GM03348 (cell line): ENCODE measurements around the gene GLP2R.

ENCODE experiments used
- DNase-seq: peaks from one replicate; pipeline ENCODE4 v3.0.0; 2012; ENCODE audit warnings: low spot score

GLP2R gene

GRCh38 chr17:9814337-9814945, 11.3 kb upstream of the GLP2R start:
- DNase-seq: no peak

DNA sequence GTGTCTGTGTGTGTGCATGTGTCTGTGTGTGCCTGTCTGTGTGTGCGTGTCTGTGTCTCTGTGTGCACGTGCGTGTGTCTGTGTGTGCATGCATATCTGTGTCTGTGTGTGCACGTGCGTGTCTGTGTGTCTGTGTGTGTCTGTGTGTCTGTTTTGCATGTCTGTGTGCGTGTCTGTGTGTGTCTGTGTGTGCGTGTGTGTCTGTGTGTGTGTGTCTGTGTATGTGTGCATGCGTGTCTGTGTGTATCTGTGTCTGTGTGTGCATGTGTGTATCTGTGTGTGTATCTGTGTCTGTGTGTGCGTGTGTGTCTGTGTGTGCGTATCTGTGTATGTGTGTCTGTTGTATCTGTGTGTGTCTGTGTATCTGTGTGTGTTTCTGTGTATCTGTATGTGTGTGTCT, 9.3 kb upstream of the GLP2R start:
- DNase-seq: no peak

DNA sequence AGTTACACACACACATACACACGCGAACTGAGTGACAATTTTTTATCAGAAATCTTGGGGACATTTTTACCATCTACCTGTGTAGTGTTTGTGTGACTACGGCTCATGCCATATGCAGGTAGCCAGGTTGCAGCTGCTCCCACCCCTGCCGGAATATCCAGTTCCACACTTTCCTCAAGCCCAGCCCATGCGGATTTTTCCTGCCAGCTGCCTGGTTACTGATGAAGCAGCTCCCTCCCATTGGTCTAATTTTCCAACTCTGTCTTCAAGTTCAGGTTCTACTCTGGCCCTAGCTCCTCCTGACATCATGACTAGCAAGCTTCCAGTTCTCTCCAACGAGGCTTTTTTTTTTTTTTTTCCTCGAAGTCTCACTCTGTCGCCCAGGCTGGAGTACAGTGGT, 8.6 kb upstream of the GLP2R start:
- peak; percentile 24 for DNase-seq

- DNase-seq: no peak
Measured at GRCh38 chr17:9818760-9819159, 7.0 kb upstream of the GLP2R start.

DNA sequence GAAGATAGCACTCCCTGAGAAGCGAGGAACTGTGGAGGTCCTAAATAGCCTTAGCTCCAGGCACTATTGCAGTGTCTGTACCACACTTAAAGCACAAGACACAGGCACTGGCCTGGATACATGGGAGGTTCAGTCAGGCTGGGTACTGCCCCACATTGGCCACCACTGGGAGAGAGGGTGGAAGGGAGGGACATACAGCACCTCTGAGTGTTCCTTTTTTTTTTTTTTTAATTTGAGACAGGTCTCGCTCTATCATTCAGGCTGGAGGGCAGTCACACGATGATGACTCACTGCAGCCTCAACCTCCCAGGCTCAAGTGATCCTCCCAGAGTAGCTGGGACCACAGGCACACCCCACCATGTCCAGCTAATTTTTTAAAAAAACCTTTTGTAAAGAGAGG, 5.3 kb upstream of the GLP2R start:
- DNase-seq: no peak

DNA sequence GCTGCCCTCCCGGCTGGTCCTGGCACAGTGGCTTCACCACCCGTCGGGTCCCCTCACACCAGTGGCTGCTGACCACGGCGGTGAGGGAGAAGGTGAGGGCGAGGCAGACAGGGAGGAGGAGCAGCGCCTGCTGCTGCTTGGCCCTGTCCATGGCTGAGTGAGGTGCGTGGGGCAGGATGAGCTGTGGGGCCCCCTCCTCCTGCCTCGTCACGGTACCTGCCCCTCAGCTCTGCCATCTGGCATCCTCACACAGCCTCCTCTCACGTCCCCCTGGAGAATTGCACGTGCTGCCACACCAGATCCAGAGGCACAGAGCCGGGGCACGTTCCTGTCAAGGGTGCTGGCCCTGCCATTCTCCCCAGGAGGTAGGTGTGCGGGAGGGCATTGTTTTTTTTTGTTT, 3.8 kb upstream of the GLP2R start, which contains the start of gene GSG1L2:
Gene GSG1L2, minus strand, starts transcription at position 159 of the 400 bp plus-strand sequence. Its CDS starts 8 bp downstream, at position 151.
- DNase-seq: no peak

DNA sequence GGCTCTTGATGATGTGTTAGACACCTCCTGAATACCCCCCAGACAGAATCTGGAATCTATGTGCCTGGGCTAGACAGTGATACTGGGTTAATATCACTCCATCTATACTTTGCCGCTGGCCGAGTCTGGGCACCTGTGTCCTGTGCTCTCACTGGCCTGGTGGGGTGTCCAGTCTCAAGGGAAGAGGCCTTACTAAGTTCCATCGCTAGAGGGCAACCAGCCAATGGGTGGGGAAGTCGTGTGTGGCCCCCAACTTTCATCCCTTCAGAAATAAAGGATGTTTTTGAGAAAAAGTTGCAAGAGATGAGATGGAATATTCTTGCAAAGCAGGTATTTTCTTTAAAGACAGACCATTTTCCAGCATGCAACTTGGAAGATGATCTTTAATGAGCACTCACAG, 1.6 kb upstream of the GLP2R start:
- DNase-seq: no peak

GRCh38 chr17:9824797-9825338, 856 bp upstream of the GLP2R start:
- no peak for DNase-seq

DNA sequence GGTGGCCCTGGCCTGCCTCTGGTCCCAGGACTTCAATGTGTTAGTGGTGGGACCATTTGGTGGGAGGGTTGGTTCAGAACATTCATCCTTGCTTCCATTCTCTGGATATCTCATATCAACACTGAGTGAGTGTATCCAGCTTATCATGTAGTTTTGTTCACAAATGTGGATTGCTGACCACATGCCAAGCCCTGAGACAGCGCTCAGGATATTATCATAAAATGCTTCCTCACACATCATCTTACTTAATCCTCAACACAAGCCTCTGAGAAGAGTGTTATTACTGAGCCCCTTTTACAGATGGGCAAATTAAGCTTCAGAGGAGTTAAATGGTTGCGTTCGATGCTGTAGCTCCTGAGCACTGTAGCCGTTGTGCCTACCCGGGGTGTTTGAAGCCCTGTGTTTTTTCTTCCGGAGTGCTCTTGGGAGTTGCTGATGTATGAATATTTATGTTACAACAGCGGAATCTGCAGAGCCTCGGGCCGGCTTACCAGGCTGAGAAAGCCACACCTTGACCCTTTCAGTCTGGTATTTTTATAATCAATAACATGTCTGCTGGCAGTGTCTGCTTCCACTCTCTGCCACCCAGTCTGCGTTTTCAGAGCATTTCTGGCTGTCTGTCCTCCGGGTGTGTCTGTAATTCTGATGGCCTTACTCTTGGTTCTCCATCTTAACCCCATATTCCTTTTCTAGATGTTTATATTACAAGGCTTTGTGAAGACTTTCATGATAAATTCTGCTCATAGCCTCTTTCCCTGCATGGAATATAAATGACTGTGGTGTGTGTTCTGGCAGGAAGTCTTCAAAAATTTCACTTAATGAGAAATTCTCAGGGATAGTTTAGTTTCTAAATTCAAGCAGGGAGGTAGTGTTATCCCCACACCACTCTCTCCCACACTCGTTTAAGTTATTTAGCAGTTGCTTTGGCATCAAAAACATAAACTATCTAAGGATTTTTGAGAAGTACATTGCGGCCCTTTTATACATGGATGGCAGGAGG, 2.9 kb downstream of the GLP2R start:
- no peak for DNase-seq

DNA sequence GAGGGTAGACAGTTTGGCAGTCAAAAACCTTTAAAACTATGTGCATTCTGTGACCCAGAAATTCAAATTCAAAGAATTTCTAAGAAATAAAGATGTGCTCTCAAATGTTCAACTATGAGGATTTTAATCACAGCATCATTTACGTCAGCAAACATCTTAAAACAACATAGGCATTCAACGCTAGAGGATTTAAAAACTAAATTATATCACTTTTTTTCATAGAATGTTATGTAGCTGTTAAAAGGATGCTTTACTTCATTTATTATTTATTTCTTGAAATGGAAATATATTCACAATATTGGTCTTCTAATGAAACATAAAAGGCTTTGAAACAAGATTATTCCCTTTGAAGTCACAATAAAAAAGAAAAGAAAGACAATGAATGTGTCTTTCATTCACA, 3.6 kb downstream of the GLP2R start:
- no peak for DNase-seq

DNA sequence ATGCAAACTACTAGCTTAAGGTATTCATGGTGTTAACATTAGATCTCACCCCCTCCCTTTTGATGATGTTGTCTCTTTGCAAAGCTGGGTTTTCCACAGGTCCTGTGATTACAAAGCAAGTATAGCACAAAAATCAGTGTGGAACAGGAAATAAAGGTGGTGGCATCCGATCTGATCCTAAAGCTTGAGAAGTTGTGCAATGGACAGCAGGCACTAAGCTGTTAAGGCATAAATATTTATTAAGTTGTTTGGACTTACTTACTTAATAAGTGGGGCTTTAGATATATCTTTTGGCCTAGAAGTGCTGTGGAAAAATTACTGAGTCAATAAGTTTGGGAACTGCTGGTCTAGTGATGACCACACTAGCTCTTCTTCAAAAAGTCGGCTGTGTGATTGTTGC, 5.0 kb downstream of the GLP2R start:
- no peak for DNase-seq

- no peak for DNase-seq
Measured at GRCh38 chr17:9833922-9834321, 8.2 kb downstream of the GLP2R start.

DNA sequence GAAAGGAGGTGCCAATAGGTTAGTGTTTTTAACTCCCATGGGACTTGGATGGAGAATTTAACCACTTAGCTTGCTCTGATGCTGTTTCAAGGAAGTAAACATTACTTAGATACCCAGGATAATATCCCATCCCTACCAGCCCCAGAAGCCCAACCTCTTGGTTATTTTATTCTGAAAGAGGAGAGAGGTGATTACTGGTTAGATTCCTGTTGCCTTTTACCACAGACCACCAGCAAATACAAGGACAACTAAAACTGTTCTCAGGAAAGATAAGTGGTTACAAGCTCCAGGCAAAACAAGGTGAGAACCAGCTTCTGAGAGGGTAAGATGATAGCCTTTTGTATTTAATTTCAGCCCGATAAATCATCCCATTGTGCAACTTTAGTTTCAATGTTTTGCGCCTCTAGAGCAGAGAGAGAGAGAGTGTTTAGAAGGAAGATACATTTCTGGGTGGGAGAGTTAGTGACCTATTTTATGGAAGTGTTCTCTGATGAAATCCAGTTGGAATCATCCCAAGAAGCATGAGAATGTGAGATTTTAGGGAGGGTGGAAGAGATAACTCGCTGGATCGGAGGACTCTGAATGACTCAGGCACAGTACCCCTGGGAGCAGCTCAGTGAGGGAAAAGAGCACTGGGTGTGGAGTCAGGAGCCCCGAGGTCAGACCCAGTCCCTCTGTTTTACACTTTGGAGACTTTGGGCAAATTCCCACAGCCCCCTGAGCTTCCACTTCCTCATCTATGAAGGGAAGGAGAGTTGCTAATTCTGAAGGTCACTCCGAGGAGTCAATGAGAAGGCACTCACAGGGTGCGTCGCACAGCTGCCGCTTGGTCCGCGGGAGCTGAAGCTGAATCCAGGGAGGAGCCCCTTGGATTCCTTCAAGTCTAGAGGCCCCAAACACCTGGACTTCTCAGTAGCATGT, 12.1 kb downstream of the GLP2R start:
- peak; percentile 73 for DNase-seq

GRCh38 chr17:9839433-9839832, 13.7 kb downstream of the GLP2R start:
- DNase-seq: no peak

GRCh38 chr17:9842057-9842758, 16.5 kb downstream of the GLP2R start:
- DNase-seq: peak; percentile 50

- no peak for DNase-seq
Measured at GRCh38 chr17:9843152-9844010, 17.7 kb downstream of the GLP2R start.

DNA sequence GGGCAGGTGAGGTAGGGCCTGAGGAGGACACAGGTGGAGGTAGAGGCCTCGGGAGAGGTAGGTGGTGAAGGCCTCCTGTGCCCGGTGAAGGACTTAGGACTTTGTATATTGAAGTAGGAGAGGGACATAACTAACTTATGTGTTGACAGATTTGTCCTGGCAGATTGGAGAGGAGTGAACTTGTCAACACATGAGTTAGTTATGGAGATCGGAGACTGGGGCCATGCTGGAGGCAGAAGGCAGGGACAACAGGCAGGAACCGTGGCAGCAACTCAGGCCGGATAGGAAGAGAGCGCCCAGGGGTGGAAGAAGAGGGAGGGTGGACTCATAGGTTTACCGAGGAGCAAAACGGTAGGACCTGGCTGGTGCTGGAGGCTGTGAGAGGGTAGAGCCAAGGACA, 18.4 kb downstream of the GLP2R start:
- no peak for DNase-seq

DNA sequence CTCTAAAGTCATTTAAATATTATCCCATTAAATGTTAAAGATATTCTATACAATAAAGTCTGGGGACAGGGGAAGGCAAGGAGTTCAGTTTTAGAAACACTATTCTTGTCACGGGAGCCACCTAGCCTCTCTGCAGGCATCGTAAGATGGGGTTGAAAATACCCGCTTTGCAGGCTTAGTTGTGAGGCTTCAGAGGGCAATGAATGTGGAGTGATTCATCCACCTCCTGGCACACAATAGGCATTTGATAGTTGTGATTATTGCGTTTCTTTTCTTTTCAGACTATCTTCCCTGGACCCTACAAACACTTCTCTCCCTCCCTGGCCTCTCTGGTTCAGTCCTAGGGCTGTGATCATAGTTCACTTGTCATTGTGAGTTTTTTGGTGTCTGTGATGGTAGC, 19.6 kb downstream of the GLP2R start:
- DNase-seq: no peak

DNA sequence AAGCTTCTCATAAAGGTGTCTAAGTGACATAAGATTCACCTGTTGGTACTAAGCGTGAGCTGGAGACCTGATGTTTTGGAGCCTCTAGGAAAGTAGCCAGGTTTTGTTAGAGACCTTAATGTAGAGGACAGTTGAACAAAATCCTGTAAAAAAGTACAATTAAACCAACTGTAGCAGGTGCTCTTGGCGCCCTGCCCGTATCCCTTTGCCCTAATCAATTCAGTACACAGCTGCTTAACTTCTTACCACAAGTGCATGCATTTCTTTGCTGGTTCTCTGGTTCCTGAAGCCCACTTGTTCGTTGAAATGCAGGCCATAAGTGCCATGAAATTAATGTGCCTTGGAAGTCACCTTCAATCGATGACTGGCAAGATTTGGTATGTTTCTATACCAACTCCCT, 24.4 kb downstream of the GLP2R start:
- no peak for DNase-seq

DNA sequence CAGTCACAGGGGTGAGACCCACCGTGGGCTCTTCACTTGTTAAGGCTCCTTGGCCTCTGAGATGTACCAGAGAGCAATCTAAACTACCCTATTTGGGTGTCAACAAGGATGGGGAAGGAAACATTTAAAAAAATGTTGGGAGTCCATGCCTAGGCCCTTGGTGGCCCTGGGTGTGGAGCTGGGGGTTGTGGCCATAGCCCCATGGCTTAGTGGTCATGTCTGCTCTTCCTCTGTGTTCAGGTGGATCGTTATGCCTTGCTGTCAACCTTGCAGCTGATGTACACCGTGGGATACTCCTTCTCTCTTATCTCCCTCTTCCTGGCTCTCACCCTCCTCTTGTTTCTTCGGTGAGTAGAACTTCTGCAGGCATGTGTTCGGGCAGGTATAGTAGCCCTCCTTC, 28.5 kb downstream of the GLP2R start:
- no peak for DNase-seq
